Caco-2 (cell line): ENCODE measurements around the gene OR51E1. TPM values are rescaled to one million over a fixed set of nuclear protein-coding genes. Genes with fewer than 3 reads are reported as not detected.

Source experiments
- BruUV-seq: library from RNA; stranded (reverse); fragments of 400-500 nt; replicated peaks from 2 replicates; lab custom pipeline; 2021; lab: Mats Ljungman, UMichigan
- CTCF ChIA-PET: fragments of 300-600 bp; sonication (Branson Sonifier 250); formaldehyde crosslinking; loops from one replicate; lab custom pipeline; 2022; ENCODE audit warnings: antibody characterized with exemption; lab: Charles Lee
- POLR2A ChIA-PET: fragments of 300-600 bp; sonication (Branson Sonifier 250); formaldehyde crosslinking; loops from one replicate; lab custom pipeline; 2022; ENCODE audit warnings: antibody characterized with exemption; lab: Charles Lee
- DNase-seq, 2 experiments: peaks; one replicate each; pipeline versions ENCODE4 v3.0.0 to v3.0.0-alpha.2; 2020 to 2022
- H3K27me3 ChIP-seq: replicated peaks from 2 replicates; pipeline ENCODE4 v1.6.0; 2011; ENCODE audit warnings: low read length; ENCODE audit not compliant: control insufficient read depth, insufficient read depth
- H3K36me3 ChIP-seq: 2 replicates; pipeline ENCODE4 v1.5.1; 2011; ENCODE audit warnings: low read length; ENCODE audit not compliant: control insufficient read depth, insufficient read depth
- H3K4me1 ChIP-seq: fragments of 250-450 bp; sonication (Bioruptor Pico); 2 replicates; pipeline ENCODE4 v1.5.1; 2020; ENCODE audit warnings: mild to moderate bottlenecking
- H3K4me3 ChIP-seq: 2 replicates; pipeline ENCODE4 v1.5.1; 2011; ENCODE audit warnings: low read depth, mild to moderate bottlenecking, control low read depth, low read length
- H3K9me3 ChIP-seq: fragments of 250-450 bp; sonication (Bioruptor Pico); 2 replicates; pipeline ENCODE4 v1.5.1; 2020; ENCODE audit warnings: mild to moderate bottlenecking, moderate library complexity
- H3K27ac Mint-ChIP-seq: one replicate; pipeline ENCODE4 v1.8.0; 2022; ENCODE audit warnings: mixed read lengths; ENCODE audit not compliant: unreplicated experiment
- H3K27me3 Mint-ChIP-seq: one replicate; pipeline ENCODE4 v1.8.0; 2022; ENCODE audit warnings: mixed read lengths; ENCODE audit not compliant: insufficient read depth, unreplicated experiment
- H3K36me3 Mint-ChIP-seq: one replicate; pipeline ENCODE4 v1.8.0; 2022; ENCODE audit warnings: mild to moderate bottlenecking, mixed read lengths; ENCODE audit not compliant: insufficient read depth, unreplicated experiment
- H3K4me1 Mint-ChIP-seq: one replicate; pipeline ENCODE4 v1.8.0; 2022; ENCODE audit warnings: low read depth, mixed read lengths; ENCODE audit not compliant: unreplicated experiment
- H3K4me3 Mint-ChIP-seq: one replicate; pipeline ENCODE4 v1.8.0; 2022; ENCODE audit warnings: mild to moderate bottlenecking, moderate library complexity, mixed read lengths; ENCODE audit not compliant: unreplicated experiment
- H3K9me3 Mint-ChIP-seq: one replicate; pipeline ENCODE4 v1.8.0; 2022; ENCODE audit warnings: mixed read lengths; ENCODE audit not compliant: unreplicated experiment
- CTCF ChIP-seq, 2 experiments: fragments of 200-600 bp in 1 of 2; IDR thresholded peaks; 1 replicate in 1 of 2; 2 replicates in 1 of 2; pipeline versions ENCODE4 v1.5.1 to v1.8.0; 2011 to 2022; ENCODE audit warnings: antibody characterized with exemption in 1 of 2, control low read depth in 1 of 2, inconsistent platforms in 1 of 2, low read depth in 1 of 2, low read length in 1 of 2, mild to moderate bottlenecking in 1 of 2, moderate library complexity in 1 of 2; ENCODE audit not compliant: insufficient read depth in 1 of 2, severe bottlenecking in 1 of 2, unreplicated experiment in 1 of 2
- intact Hi-C: fragments of 100-400 bp; cut with micrococcal nuclease; formaldehyde crosslinking; loops from one replicate; pipeline ENCODE4 v1.10.0; 2022; ENCODE audit not compliant: unreplicated experiment
- total RNA-seq: library from RNA; stranded (reverse); gene quantifications from 2 replicates; pipeline ENCODE4 v1.2.3, GENCODE V29; 2022

OR51E1 gene
- total RNA-seq, 1 experiment from 2014 or later = not detected

- H3K4me1 Mint-ChIP-seq = peaks cover 6% of the 10 kb centered on the region
- H3K4me3 ChIP-seq = no peak overlapping the region
- ChIA-PET POLR2A (no interaction called here), CTCF (interaction anchor here (1.0 to 1.3 kb wide), 2 partner anchors 10 to 19 kb away, joined by 3 to 4 read pairs; partner anchors contain the start of gene TRIM68)
- H3K27ac Mint-ChIP-seq = no peak overlapping the region
- peaks cover 13% of the 10 kb centered on the region for H3K27me3 Mint-ChIP-seq
- H3K36me3 ChIP-seq = no peaks in the 10 kb centered on the region
- no TSS peak for BruUV-seq
- H3K4me1 ChIP-seq = no peaks in the 10 kb centered on the region
- TF ChIP-seq CTCF (IDR thresholded peaks at IDR 0.05; ENCODE audit: insufficient read depth in 1 of 2, low read depth in 1 of 2, low read length in 1 of 2, severe bottlenecking in 1 of 2, unreplicated experiment in 1 of 2) = peak; percentile 73 to 79
- peak; percentile 73 to 83 for DNase-seq
- H3K36me3 Mint-ChIP-seq = no peaks in the 10 kb centered on the region
- no peaks in the 10 kb centered on the region for H3K9me3 ChIP-seq
- peaks cover 17% of the 10 kb centered on the region for H3K9me3 Mint-ChIP-seq
- no peaks in the 10 kb centered on the region; the same call in 1 of the 2 replicates for H3K27me3 ChIP-seq
- intact Hi-C loops = loop anchor here (1.0 to 5.0 kb wide), 5 partner anchors 200 to 754 kb away; no protein-coding TSS in a partner anchor
- H3K4me3 Mint-ChIP-seq = no peak overlapping the region
These were observed 17.3 kb upstream of the OR51E1 start for GRCh38 chr11:4626207-4627099.

GRCh38 chr11:4636136-4636535, 7.6 kb upstream of the OR51E1 start:
- ChIA-PET POLR2A (no interaction called here), CTCF (interaction anchor here (0.9 to 2.6 kb wide), 5 partner anchors 22 to 361 kb away, joined by 3 to 19 read pairs (median 4); partner anchors contain the start of gene TRIM68)
- H3K9me3 ChIP-seq = no peaks in the 10 kb centered on the region
- BruUV-seq = no TSS peak
- H3K36me3 Mint-ChIP-seq = no peaks in the 10 kb centered on the region
- peaks cover 1% of the 10 kb centered on the region; the same call in 1 of the 2 replicates for H3K27me3 ChIP-seq
- H3K4me1 ChIP-seq = peaks cover 2% of the 10 kb centered on the region
- H3K4me3 Mint-ChIP-seq = no peak overlapping the region
- no peak overlapping the region for H3K4me3 ChIP-seq
- H3K36me3 ChIP-seq = no peaks in the 10 kb centered on the region
- H3K4me1 Mint-ChIP-seq = peaks cover 3% of the 10 kb centered on the region
- H3K9me3 Mint-ChIP-seq = no peaks in the 10 kb centered on the region
- TF ChIP-seq CTCF (IDR thresholded peaks at IDR 0.05; ENCODE audit: insufficient read depth in 1 of 2, low read depth in 1 of 2, low read length in 1 of 2, severe bottlenecking in 1 of 2, unreplicated experiment in 1 of 2) = no peak
- no peak overlapping the region for H3K27ac Mint-ChIP-seq
- H3K27me3 Mint-ChIP-seq = no peaks in the 10 kb centered on the region
- DNase-seq = no peak
- intact Hi-C loops = loop anchor here (2.0 kb wide), 1 partner anchor 37 kb away; no protein-coding TSS in a partner anchor

GRCh38 chr11:4636962-4637661, 6.7 kb upstream of the OR51E1 start, which contains the start of gene OR51D1:
Gene OR51D1 (plus strand): TSS chr11:4637477. CDS start chr11:4639791, 2,314 bp downstream.
- H3K27ac Mint-ChIP-seq = no peak within 1 kb of the TSS
- Histone ChIP-seq H3K4me1 (peaks cover 11% of the 10 kb centered on the region), H3K4me3 (no peak within 1 kb of the TSS), H3K36me3 (no peaks in the 10 kb centered on the region), H3K9me3 (no peaks in the 10 kb centered on the region), H3K27me3 (peaks cover 1% of the 10 kb centered on the region; the same call in 1 of the 2 replicates)
- no peaks in the 10 kb centered on the region for H3K9me3 Mint-ChIP-seq
- intact Hi-C loops = loop anchor here (1.0 to 2.0 kb wide), 3 partner anchors 36 to 367 kb away; no protein-coding TSS in a partner anchor
- peak; percentile 89 to 94 for TF ChIP-seq CTCF (IDR thresholded peaks at IDR 0.05; ENCODE audit: insufficient read depth in 1 of 2, low read depth in 1 of 2, low read length in 1 of 2, severe bottlenecking in 1 of 2, unreplicated experiment in 1 of 2)
- H3K4me1 Mint-ChIP-seq = peaks cover 13% of the 10 kb centered on the region
- BruUV-seq = no TSS peak
- POLR2A ChIA-PET = no interaction called here
- H3K4me3 Mint-ChIP-seq = no peak within 1 kb of the TSS
- H3K27me3 Mint-ChIP-seq = no peaks in the 10 kb centered on the region
- peak; percentile 63 to 78 for DNase-seq
- H3K36me3 Mint-ChIP-seq = no peaks in the 10 kb centered on the region
- CTCF ChIA-PET = interaction anchor here (0.7 to 2.6 kb wide), 12 partner anchors 10 to 367 kb away, joined by 3 to 19 read pairs (median 4); partner anchors contain the start of genes OR51G2 and TRIM68
